ENCODE results near the gene BPI. TPM values are rescaled to one million over a fixed set of nuclear protein-coding genes. Genes with fewer than 3 reads are reported as not detected.

BPI gene
- total RNA-seq, 1 experiment from 2014 or later, result not detected

DNA sequence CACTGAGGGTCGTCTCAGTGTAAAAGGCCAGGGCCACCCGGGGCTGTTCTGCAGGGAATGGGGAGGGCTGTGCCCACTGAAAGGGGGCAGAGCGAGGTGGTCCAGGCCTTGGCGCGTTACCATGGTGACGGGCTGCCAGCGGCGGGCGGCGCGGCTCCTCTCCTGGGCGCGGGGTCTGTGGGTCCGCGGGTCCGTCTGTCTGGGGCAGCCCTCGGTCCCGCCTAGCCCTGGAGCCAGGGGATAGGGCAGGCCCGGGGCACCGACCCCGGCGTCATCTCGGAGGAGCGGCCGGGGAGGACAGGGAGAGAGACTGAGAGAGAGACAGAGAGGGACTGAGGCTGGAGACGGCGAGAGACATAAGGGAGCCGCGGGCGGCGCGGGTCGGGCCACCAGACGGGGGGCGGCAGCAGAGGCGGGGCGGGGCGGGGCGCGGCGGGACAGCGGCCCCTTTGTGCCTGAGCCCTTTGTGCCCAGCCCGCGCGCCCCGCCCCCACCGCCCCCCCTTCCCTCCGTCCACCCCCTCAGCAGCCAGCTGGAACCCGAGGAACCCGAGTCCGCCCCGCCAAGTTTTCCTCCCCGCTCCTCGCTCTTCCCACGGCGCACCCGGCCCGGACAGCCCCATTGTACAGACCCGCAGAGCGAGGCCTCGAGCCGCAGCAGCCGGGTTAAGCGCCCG, 43.4 kb upstream of the BPI start, which contains the start of gene KIAA1755:
Gene KIAA1755, minus strand, starts transcription at position 358 of the 676 bp plus-strand sequence. Its CDS starts 235 bp downstream, at position 123.
- Histone ChIP-seq H2BK15ac (ENCODE audit: low read depth, low read length) (no peak within 1 kb of the TSS), H2AK5ac (ENCODE audit: insufficient read length, low read length) (no peak within 1 kb of the TSS), H3K56ac (ENCODE audit: insufficient read length, low read depth, low read length) (no peak within 1 kb of the TSS), H3K23ac (ENCODE audit: insufficient read length, low read depth, low read length) (no peak within 1 kb of the TSS), H2BK5ac (ENCODE audit: insufficient read length, low read length) (no peak within 1 kb of the TSS), H3K27me3 (ENCODE audit: insufficient read depth, low read length) (no peaks in the 10 kb centered on the region; the same call in 1 of the 2 replicates), H3K23me2 (ENCODE audit: insufficient read length, low read depth, low read length, poor library complexity, severe bottlenecking) (peaks cover 4% of the 10 kb centered on the region), H3K9me3 (ENCODE audit: control insufficient read depth, low read depth, low read length) (no peaks in the 10 kb centered on the region), H3K27ac (ENCODE audit: insufficient read length, low read depth, low read length) (no peak within 1 kb of the TSS), H2BK20ac (ENCODE audit: low read depth, low read length, poor library complexity, severe bottlenecking) (no peak within 1 kb of the TSS), H4K91ac (ENCODE audit: insufficient read length, low read depth, low read length) (no peak within 1 kb of the TSS), H2BK120ac (ENCODE audit: low read depth, low read length, poor library complexity, severe bottlenecking) (no peak within 1 kb of the TSS), H3K14ac (ENCODE audit: insufficient read depth, low read length) (no peak within 1 kb of the TSS; the same call in 1 of the 2 replicates), H3K4me1 (ENCODE audit: insufficient read depth, low read length) (no peaks in the 10 kb centered on the region), H4K5ac (ENCODE audit: insufficient read length, low read depth, low read length) (no peak within 1 kb of the TSS), H3K18ac (ENCODE audit: insufficient read length, low read depth, low read length) (no peak within 1 kb of the TSS), H3K9ac (ENCODE audit: extremely low read depth, insufficient read length, low read length) (no peak within 1 kb of the TSS), H3K79me2 (ENCODE audit: insufficient read depth, low read length) (no peaks in the 10 kb centered on the region), H3K79me1 (ENCODE audit: insufficient read depth, low read depth, low read length, poor library complexity, severe bottlenecking) (no peaks in the 10 kb centered on the region), H2AFZ (ENCODE audit: low read length) (no peak within 1 kb of the TSS), H3T11ph (ENCODE audit: low read length) (no peak within 1 kb of the TSS), H4K8ac (replicated peaks; ENCODE audit: insufficient read length, low read depth, low read length) (no peak within 1 kb of the TSS), H2BK12ac (ENCODE audit: insufficient read length, low read depth, low read length) (no peak within 1 kb of the TSS), H3K4me2 (ENCODE audit: insufficient read depth, insufficient read length, low read length) (peak within 1 kb of the TSS; percentile 49), H4K20me1 (ENCODE audit: control insufficient read depth, insufficient read depth, insufficient read length) (no peaks in the 10 kb centered on the region), H3K4ac (ENCODE audit: low read depth, low read length) (no peak within 1 kb of the TSS)
- Mint-ChIP-seq H3K4me1 (peaks cover 4 to 14% of the 10 kb centered on the region in 2 experiments; a peak in 3 of 4 replicates), H3K27ac (0 out of 7 replicates have a peak within 1 kb of the TSS, but pooled peaks of 1 of the 3 experiments have one; percentile 33), H3K36me3 (ENCODE audit: insufficient read depth in 1 of 3, low read depth in 3 of 3) (no peaks in the 10 kb centered on the region), H3K9me3 (no peaks in the 10 kb centered on the region; a peak in 1 of 5 replicates), H3K4me3 (peak within 1 kb of the TSS; percentile 57 to 79), H3K27me3 (ENCODE audit: low read depth) (peaks cover 45% of the 10 kb centered on the region)
- DNase-seq, result peak; percentile 43
- WGBS (ENCODE audit: extremely low coverage, insufficient read length, low lambda C conversion rate), result no CpG with 5 or more reads among the region's 65 CpGs
- TF ChIP-seq, protein P1, sequence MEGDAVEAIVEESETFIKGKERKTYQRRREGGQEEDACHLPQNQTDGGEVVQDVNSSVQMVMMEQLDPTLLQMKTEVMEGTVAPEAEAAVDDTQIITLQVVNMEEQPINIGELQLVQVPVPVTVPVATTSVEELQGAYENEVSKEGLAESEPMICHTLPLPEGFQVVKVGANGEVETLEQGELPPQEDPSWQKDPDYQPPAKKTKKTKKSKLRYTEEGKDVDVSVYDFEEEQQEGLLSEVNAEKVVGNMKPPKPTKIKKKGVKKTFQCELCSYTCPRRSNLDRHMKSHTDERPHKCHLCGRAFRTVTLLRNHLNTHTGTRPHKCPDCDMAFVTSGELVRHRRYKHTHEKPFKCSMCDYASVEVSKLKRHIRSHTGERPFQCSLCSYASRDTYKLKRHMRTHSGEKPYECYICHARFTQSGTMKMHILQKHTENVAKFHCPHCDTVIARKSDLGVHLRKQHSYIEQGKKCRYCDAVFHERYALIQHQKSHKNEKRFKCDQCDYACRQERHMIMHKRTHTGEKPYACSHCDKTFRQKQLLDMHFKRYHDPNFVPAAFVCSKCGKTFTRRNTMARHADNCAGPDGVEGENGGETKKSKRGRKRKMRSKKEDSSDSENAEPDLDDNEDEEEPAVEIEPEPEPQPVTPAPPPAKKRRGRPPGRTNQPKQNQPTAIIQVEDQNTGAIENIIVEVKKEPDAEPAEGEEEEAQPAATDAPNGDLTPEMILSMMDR (conservative IDR thresholded peaks at IDR 0.05), result no peak
